Activated CD4-positive, alpha-beta T cell treated with anti-CD3 and anti-CD28 coated beads, Interleukin-2, amount 50 U/mL, for 1 hour (primary cell): ENCODE measurements around the gene PBX4.
"Not testable (repeated sequence)": the region's sequence is repeated elsewhere in the genome, so short reads cannot be mapped to it uniquely, and the experiment has no call there.

Experiments
- DNase-seq: peaks from one replicate; pipeline ENCODE4 v3.0.0-alpha.2; 2020

Gene PBX4

GRCh38 chr19:19618219-19619051 lies at the start of gene PBX4:
PBX4 (minus strand) TSS chr19:19618687; CDS start chr19:19618629, 58 bp downstream.
- peak; percentile 100 for DNase-seq

- not testable (repeated sequence) for DNase-seq
These were observed 47.0 kb upstream of the PBX4 start for GRCh38 chr19:19665420-19665948.

GRCh38 chr19:19663256-19664120 lies 45.0 kb upstream of the PBX4 start, which contains the start of gene ATP13A1:
ATP13A1 (minus strand) TSS chr19:19663676; CDS start chr19:19663666, 10 bp downstream.
- DNase-seq = peak; percentile 93

GRCh38 chr19:19662871-19663255 lies 44.4 kb upstream of the PBX4 start:
- no peak for DNase-seq

- DNase-seq = no peak
These were observed 43.9 kb upstream of the PBX4 start for GRCh38 chr19:19662344-19662743.

GRCh38 chr19:19661675-19662251 lies 43.3 kb upstream of the PBX4 start:
- peak; percentile 36 for DNase-seq

- no peak for DNase-seq
These were observed 42.7 kb upstream of the PBX4 start for GRCh38 chr19:19661141-19661674.

DNA sequence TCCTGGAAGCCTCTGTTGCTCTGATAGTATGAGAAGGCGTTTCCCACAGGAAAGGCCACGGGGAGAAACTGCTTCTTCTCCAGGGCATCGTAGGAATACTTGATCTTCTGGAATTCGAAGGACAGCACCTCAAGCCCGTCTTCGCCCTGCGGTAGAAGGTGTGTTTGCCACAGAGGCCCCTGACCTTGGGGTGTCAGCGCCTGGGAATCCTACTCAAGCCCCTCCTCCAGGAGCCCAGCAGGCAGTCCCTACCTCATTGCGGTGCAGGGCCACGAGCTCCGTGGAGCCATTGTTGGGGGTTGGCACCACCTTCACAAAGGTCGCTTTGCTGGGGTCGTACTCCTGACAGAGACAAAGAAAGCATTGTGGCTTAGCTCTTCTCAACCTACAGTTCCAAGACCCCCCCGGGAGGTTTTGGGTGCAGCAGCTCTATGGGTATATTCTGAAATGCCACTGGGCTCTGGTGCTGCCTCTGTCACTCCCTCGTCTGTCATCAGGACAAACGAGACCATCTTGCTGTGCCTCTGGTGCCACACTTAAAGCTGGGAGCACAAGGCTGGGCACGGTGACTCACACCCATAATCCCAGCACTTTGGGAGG lies 41.3 kb upstream of the PBX4 start:
- DNase-seq = no peak

DNA sequence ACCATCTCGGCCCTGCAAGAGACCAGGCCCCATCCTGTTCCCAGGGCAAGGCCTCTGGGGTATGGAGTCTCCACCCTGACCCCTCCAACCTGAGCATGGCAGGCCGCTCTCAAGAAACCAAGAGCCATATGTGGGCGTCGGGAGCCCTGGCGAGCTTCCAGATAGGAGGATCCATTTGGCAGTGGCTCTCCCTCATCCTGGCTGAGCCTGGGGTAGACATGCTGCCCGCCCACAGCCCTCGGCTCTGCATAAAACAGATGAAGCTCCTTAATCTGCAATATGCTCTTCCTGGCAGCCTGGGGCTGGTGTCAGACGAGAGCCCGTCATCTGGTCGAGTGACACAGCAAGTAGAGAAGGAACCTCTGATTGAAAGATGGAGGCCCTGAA lies 38.9 kb upstream of the PBX4 start:
- DNase-seq = no peak

- DNase-seq = no peak
These were observed 38.2 kb upstream of the PBX4 start for GRCh38 chr19:19656451-19657396.

GRCh38 chr19:19655641-19656343 lies 37.3 kb upstream of the PBX4 start:
- DNase-seq = no peak

DNA sequence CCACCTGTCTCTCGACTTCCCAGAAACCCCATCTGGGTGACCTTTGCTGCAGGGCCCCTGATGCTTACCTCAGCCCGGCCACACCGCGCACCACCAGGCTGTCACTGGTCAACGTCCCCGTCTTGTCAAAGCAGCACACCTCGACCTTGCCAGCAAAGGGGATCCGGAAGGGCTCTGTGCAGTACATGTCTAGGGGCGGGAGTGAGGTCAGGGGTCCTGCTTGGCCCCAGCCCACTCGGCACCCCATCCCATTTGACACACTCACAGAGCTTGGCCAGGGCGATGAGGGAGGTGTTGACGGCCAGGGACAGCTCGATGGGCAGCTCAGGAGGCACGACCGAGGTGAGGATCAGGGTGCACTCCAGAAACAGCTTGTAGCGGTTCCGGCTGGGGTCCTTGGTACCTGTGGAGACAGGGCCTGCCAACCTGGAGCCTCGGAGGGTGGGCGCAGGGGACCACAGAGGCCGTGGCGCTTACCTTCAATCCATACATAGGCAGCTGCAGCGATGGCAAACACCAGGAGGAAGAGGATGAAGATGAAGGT lies 36.6 kb upstream of the PBX4 start:
- DNase-seq = no peak

GRCh38 chr19:19654441-19654840 lies 36.0 kb upstream of the PBX4 start:
- no peak for DNase-seq

DNA sequence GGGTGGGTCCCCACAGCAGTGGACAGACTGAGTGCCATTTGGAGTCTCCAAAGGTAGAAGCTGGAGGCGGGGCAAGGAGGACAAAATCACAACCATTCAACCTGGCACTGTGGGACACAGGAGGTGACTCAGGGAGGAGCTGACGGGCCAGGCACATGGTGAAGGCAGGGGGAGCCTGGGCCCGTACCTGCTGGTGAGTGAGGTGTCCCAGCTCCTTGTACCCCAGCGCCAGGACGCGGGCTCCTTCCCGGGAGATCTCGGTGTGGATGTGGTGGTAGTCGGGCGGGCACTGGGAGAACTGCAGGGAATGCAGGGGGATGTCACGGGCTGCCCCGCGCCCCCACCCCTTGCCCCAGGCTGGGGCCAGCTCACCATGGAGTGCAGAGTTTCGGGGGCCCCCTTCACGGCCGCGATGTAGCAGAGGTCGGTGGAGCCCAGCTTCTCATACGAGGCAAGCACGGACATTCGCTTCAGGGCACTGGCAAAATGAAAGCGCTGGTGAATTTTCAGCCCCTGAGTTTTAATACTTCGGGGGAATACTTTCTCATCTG lies 35.2 kb upstream of the PBX4 start:
- no peak for DNase-seq

DNA sequence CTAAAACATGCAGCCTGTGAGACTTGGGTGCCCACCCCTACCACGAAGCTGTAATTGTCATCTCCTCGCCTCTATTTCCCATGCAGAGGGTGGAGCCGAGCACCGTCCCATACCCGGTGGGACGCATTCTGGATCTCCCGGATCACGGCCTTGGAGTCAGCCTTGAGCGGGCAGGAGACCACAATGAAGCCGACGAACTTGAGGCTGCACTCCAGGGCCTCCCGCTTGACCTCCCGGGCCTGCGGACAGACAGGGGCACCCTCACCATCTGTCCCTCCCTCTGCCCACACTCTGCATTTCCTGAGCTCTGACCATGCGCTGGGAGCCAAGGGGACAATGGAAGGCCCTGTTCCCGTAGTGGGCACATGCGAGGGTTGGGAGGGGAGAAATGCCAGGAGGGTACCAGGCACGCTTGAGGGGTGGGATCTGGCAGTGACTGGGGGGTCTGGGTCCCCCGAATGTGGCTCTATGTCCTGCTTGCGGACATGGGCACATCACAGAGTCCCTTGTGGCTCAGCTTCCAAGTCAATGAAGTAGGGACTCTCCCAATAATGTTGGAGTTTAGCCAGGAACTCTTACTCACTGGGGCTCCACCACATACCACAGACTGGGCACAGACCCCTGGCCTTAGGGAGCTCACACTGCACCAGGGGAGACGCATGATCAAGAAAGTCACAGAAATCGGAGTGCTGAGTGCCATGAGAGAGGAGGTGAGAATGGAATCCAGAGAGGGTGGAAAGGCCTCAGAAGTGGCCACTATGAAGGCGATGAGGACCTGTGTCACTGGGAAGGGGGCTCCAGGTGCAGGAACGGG lies 34.2 kb upstream of the PBX4 start:
- no peak for DNase-seq

DNA sequence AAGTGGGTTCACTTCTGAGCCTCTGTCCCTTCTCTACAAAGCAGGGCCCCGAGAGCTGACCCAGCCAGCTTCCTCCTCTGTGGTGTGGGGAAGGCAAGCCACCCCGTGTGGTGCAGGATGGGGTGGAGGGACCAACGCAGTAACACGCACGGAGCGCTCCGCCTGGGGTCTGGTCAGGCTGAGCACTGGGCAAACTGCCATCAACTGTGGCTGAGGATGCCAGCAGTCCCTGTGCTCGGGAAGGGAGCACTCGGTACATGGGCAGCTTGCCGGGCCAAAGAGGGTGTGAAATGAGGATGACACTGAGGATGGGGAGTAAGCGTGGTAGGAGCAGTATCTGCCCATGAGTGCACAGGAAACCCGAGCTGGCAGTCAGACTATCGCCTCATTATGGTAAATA lies 32.6 kb upstream of the PBX4 start:
- DNase-seq = no peak

- no peak for DNase-seq
These were observed 31.8 kb upstream of the PBX4 start for GRCh38 chr19:19650331-19650730.

- no peak for DNase-seq
These were observed 31.1 kb upstream of the PBX4 start for GRCh38 chr19:19649580-19649995.

- DNase-seq = no peak
These were observed 30.7 kb upstream of the PBX4 start for GRCh38 chr19:19649155-19649554.
